HG03354 (cell line): ENCODE results near the gene MOB3B.

Source experiments
- ATAC-seq: cut with Tn5 transposase; IDR thresholded peaks from one replicate; pipeline ENCODE4 v1.9.1; 2021; ENCODE audit warnings: mild to moderate bottlenecking; ENCODE audit not compliant: unreplicated experiment, poor library complexity, severe bottlenecking

Gene MOB3B

DNA sequence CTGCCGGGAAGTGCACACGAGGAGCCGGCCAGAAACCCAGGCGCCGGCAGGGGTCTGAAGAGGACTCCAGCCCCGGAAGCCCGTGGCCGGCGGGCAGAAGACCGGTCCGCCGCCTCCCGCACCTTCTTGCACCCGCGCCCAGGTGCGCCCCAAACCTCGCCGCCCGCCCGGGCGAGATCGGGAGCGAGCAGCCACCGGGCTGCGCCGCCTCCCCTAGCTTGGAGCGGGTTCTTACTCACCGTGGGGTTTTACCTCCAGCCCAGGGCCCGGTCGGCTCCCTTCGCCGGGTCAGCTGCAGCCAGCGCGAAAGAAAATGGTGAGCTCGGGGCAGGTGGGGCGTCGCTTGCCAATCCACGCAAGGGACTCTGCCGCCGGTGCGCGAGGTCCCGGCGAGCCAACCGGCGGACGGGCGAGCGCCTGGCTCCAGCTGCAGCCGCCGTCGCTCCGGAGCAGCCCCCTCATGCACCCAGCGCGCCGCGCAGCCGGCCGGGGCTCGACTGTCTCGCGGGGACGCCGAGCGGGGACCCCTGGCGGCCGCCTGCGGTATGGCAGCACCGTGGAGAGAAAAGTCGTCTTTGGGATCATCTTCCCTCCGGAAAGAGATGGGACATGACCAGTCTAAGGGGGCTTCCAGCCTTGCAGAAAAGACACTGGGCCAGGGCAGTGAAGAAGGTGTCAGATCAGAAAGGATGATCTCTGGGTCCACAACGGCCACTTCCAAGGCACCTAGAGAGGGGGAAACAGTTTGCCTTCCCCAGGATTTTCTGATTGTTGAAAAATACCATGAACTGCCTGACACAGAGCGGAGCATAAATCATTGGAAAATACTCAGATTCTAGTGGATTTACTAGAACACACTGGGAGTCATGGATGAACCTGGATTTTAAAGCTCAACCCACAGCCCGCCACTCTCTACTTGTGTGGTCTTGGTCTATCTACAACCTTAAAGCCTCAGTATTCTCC is at the start of gene MOB3B:
Gene MOB3B (minus strand): TSS at position 499 of the 963 bp plus-strand sequence. CDS start 74,264 bp downstream, outside the sequence.
- ATAC-seq: peak; percentile 76

DNA sequence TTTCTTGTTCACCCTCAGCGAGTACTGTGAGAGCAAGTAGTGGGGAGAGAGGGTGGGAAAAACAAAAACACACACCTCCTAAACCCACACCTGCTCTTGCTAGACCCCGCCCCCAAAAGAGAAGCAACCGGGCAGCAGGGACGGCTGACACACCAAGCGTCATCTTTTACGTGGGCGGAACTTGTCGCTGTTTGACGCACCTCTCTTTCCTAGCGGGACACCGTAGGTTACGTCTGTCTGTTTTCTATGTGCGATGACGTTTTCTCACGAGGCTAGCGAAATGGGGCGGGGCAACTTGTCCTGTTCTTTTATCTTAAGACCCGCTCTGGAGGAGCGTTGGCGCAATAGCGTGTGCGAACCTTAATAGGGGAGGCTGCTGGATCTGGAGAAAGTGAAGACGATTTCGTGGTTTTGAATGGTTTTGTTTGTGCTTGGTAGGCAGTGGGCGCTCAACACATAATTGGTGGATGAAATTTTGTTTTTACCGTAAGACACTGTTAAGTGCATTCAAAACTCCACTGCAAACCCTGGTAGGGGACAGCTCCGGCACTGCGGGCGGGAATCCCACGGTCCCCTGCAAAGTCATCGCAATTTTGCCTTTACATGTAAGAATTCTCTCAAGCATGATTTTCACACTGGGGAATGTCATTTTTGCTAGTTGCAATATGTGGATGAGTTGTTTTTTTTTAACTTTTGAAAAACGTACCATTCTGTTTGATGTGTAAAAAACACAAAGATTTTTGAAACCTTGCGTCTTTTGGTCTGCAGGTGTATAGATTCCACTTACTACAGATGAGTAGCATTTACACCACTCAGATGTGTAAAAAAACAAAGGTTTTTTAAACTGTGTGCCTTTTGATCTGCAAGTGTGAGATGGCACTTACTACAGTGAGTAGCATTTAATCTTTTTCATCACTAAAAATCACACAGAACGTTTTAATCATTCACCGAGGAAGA is 44.3 kb upstream of the MOB3B start:
- ATAC-seq: peak; percentile 89

DNA sequence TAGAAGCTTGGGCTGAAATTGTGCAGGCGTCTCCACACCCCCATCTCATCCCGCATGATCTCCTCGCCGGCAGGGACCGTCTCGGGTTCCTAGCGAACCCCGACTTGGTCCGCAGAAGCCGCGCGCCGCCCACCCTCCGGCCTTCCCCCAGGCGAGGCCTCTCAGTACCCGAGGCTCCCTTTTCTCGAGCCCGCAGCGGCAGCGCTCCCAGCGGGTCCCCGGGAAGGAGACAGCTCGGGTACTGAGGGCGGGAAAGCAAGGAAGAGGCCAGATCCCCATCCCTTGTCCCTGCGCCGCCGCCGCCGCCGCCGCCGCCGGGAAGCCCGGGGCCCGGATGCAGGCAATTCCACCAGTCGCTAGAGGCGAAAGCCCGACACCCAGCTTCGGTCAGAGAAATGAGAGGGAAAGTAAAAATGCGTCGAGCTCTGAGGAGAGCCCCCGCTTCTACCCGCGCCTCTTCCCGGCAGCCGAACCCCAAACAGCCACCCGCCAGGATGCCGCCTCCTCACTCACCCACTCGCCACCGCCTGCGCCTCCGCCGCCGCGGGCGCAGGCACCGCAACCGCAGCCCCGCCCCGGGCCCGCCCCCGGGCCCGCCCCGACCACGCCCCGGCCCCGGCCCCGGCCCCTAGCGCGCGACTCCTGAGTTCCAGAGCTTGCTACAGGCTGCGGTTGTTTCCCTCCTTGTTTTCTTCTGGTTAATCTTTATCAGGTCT is 43.5 kb upstream of the MOB3B start, which contains the start of gene C9orf72:
Gene C9orf72 (minus strand): TSS at position 564 of the 716 bp plus-strand sequence. CDS start 6,361 bp downstream, outside the sequence.
- ATAC-seq: peak; percentile 67

DNA sequence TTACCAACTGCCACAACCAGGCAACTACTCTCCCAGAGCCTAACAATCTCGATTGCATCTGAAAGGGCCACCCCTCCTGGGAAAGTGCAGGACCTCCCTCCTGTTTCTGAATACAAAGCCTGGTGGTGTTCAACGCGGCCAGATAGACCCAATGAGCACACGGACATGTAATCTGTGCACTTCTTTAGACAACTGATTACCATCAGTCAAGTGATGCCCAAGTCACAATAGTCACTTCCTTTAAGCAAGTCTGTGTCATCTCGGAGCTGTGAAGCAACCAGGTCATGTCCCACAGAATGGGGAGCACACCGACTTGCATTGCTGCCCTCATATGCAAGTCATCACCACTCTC is 42.9 kb upstream of the MOB3B start:
- peak; percentile 41 for ATAC-seq

DNA sequence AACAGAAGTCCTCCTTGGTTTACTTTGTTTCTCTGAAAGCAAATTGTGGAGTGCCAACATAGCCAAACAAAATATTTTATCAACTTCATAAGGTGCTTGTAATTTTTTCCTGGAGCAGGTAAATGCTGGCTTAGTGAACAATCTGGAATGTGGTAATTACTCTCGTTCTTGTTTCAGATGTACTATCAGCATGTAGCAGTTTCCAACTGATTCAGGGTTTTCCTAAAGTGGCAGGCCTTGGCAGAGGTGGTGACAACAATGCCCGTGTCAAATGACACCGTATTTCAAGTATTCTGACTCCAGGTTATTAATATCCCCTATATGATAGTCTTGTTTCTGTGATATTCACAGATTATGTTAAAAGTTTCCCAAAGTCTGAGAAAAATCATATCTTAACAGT is 42.4 kb upstream of the MOB3B start:
- no peak for ATAC-seq

DNA sequence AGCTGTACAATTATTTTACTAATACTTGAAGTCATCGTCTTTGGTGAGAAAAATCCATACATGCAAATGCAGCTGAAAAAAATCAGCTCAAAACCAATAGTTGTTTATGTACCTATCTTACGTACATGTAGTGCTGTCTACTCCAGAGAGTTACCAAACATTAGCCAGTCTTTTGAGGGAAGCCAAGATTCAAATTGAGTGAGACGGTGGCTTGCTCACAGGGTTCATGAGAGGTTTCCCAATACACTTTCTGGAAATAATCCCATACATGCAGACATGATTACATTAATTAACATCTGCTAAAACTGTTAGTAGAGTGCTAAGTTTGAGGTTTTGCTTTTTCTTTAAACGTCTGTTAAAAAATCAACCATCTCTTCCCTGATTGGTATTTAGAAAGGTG is 41.4 kb upstream of the MOB3B start:
- ATAC-seq: no peak

DNA sequence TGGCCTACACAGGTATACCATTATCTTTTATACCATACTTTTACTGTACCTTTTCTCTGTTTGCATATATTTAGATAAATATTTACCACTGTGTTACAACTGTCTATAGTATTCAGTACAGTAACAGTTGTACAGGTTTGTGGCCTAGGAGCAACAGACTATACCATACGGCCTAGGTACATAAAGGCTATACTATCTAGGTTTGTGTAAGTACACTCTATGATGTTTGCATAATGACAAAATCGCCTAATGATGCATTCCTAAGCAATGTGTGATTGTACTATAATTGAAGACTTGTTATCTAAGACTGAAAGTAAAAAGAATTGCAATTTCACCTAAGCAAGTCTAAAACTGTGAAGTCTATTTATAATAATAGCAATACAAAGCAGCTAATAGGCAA is 39.8 kb upstream of the MOB3B start:
- ATAC-seq: no peak

DNA sequence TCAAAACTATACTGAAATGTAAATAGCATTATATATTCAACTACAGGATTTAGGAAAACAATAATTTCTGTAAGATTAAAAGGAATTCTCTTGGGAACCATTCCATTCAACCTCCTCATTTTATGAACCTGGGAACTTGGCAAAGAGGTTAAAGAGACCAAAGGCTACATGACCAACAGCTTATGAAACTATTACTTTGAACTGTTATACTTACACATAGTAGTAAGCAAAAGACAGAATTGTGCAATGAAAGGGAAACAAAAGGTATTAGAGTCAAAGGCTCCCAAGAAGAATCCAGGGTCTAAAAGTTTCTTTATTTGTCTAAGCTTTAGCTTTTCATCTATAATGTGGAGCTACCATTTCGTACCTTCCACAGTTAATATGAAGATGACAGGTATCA is 36.5 kb upstream of the MOB3B start:
- no peak for ATAC-seq

DNA sequence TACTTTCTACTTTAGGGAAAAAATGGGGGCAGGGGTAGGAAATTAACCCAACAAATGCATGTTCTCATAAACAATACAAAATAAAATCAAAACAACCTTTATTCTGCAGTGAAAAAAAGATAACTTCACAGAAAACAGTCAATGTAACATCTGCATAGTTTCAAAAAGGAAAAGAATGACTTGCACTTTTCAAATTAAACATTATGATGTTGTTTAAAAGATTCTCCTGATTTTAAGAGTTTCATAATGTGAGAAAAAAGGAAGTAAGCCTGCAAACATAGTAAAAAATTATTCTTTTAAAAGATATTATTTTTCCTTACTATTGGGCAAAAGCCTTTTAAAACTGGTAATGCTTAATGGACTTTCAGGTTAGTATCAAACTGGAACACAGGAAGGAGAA is 36.1 kb upstream of the MOB3B start:
- ATAC-seq: no peak

DNA sequence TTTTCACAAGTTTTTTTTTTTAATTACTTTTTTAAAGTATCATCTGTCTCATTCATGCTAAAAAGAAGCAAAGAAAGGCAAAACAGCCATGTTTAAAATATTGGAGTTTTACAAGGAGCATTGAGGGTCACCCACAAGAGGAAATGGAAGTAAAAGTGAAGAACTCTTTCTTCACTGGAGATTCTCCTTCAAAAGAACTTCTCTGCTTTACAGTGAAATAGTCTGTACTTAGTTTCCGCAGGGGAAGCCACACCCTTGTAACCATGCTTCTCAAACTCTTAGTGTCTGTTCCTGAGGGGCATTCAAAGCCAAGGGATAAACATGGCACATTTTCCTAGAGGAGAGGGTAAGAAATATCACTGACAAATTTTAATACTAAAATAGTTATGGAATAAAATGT is 35.1 kb upstream of the MOB3B start:
- no peak for ATAC-seq

DNA sequence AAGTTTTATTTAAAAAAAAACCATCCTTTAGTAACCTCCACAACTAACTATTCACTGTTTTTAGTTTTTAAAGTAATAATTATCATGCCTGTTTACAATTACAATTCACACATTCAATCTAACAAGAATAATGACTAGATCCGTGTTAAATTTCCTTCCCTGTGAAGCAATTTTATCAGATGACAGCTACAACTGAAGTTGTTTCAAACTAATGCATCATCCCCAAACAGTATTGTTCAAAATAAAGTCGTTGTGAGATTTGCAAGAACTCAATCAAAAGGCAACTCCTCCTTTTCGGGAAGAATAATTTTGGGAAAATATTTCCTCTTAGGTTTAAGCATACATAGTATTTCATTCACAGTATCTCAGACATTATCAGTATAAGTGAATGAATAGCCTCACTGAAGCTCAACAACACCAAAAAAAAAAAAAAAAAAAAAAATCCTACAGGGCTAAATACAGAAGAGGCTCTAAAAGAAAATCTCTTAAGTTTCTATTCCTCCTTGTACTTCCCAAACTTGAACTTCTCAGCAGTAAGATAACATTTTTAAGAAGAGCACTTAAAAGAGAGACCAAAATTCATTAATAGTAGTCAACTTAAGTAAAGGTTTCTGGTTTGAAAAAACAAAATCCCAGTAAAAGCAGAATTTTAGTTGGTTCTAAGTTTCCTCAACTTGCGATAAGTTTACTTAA is 34.3 kb upstream of the MOB3B start:
- no peak for ATAC-seq

DNA sequence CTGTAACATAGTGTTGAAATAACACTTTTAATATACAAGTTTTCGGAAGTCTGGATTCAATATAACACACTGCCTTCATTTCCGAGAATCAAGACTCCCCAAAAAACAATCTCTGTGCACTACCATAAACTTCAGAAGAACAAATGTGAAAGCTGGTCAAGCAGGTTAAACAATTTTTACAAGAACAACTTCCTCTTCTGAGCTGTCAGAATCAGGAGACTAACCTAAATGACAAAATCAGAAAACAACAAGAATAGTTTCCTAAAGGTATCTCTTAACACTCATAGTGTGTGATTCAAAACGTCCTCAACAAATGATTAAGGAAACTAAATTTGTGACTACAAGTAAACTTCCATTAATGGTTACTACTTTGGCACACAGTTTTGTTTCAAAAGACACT is 32.1 kb upstream of the MOB3B start:
- ATAC-seq: peak; percentile 53

DNA sequence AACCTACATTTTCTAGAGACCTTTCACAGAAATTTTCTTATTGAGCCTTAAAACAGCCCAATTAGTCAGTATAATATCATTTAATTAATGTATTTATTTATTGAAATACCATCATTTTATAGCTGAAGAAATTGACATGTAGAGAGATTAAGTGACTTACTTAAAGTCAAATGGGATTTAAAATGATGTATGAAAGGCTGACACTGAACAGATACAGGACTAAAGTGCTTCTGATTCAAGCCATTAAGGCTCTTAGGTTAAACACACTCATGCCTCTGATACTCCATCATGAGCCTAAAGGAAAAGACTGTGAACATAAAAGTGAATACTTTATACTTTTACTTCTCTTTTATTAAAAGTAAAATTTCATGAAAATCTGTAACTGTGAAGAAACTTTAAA is 30.8 kb upstream of the MOB3B start:
- no peak for ATAC-seq

DNA sequence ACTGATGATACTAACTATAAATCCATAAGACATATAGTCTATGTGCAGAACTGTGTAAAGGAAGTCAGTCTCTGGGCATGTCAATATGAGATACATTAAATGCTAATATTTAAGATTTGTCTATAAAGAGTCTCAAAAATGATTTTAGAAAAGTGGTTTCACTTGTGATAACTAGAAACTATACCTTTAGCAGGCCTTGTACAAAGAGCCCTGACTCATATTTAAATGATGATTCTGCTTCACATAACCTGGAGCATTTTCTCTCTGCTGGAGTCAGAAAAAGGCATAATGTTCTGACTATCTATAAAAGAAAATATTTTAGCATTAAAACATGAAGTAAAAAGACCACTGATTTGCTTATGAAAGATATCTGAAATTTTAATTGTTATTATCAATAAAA is 28.7 kb upstream of the MOB3B start:
- ATAC-seq: no peak

DNA sequence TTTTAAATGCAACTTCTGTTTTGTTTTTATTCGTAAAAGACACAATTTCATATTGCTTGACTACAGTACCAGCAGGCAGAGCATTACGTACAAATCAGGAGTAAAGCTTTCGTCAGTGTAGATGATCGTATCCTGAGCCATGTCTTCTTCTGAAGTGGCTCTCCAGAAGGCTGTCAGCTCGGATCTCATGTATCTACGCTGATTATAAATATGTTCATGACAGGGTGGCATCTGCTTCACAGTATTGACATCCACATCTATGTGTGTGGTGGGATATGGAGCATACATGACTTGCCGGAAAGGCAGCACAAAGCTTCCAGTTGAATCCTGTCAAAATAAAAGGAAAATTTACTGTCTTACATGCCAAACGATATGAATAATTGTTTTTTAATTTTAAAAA is 26.9 kb upstream of the MOB3B start:
- ATAC-seq: no peak

DNA sequence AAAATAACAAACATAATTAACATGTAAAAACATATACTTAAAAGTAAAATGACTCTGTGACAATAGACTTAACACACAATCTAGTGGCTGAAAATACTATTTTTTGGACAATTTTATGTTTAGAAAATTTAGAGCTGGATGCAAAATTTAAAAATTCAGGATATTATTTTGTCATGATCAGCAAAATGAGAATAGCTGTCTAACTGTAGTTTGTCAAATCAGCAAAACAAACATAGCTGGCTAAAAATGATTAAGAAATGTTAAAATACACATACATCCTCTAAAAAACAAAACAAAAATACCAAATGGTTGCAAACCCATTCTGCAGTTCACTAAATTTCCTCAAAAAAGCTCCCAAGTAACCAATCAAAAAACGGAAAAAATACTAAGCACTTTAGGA is 25.1 kb upstream of the MOB3B start:
- no peak for ATAC-seq

DNA sequence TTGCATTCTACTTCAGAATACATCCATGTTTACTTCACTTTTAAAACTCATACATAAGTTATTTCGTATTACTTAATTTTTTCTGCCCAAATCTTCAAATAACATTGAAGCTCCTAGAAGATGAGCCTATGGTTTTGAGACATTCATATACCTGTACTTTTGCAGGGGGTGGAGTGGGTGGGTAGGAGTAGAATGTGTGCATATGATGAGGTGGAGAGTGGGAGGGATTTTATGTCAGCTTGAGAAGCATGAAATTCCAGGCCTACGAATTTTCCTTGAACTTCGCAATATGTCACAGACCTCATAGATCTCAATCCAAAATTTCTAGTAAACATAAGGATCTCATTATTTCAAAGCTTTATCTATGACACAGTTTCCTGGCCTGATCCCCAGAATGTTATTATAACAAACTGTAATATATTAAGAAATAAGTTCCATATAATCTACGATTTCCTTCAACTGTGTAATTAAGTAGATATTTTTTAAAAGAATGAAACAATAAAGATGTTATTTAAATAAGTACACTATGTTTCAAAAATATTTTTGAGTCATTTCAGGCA is 19.7 kb upstream of the MOB3B start:
- ATAC-seq: no peak

DNA sequence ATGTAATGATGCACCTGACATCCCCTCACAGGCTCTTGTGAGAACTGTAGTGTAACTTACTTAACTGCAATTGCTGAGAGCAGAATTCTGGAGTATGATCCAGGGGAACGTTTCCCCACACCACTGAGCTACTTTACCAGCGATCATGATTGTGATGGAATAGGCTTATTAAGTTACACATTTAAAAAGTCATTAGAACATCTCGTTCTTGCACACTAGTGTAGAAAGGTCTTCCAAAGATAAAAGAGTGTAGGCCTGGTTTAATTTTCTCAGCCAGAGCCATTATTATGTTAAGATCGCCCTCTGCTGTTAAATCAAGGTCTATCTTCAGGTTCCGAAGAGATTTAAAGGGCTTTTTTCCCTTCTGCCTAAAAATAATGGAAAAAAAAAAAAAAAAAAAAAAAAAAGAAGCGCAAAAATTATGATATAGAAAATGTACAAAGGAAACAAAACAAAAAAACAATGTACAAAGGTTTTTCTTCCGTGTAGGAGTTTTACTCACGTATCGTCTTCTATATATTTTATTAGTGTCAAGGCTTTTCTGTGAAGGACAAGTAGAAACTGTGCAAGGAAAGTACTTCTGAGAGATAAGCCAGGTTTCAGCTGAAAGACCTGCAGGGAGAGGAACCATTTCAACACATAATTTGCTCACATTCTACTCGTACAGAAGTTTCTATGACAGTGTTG is 18.6 kb upstream of the MOB3B start:
- ATAC-seq: peak; percentile 68
